Smooth muscle cell (in vitro differentiated cells): Measurements from ENCODE around the gene DAP. TPM values are rescaled to one million over a fixed set of nuclear protein-coding genes. Genes with fewer than 3 reads are reported as not detected.

Experiments used
- DNase-seq: peaks from one replicate; lab custom pipeline; 2025; ENCODE audit not compliant: unreplicated experiment; lab: John Stamatoyannopoulos, UW
- H2AFZ ChIP-seq: fragments of 200-600 bp; sonication (generic); 2 replicates; pipeline ENCODE4 v1.6.0; 2016; ENCODE audit warnings: antibody characterized with exemption, low read depth, mild to moderate bottlenecking
- H3F3A ChIP-seq: fragments of 200-600 bp; sonication (generic); 2 replicates; pipeline ENCODE4 v1.6.0; 2017; ENCODE audit warnings: antibody characterized with exemption, low read depth
- H3K27ac ChIP-seq: fragments of 200-600 bp; sonication (generic); 2 replicates; pipeline ENCODE4 v1.5.1; 2016; ENCODE audit warnings: low read depth, mild to moderate bottlenecking
- H3K27me3 ChIP-seq: fragments of 200-600 bp; sonication (generic); 2 replicates; pipeline ENCODE4 v1.6.1; 2016; ENCODE audit warnings: low read depth, mild to moderate bottlenecking
- H3K36me3 ChIP-seq: fragments of 200-600 bp; sonication (generic); 2 replicates; pipeline ENCODE4 v1.5.1; 2016; ENCODE audit warnings: low read depth
- H3K4me1 ChIP-seq: fragments of 200-600 bp; sonication (generic); 2 replicates; pipeline ENCODE4 v1.5.1; 2016; ENCODE audit warnings: low read depth
- H3K4me2 ChIP-seq: fragments of 200-600 bp; sonication (generic); 2 replicates; pipeline ENCODE4 v1.6.0; 2016; ENCODE audit warnings: mild to moderate bottlenecking
- H3K4me3 ChIP-seq: fragments of 200-600 bp; sonication (generic); 2 replicates; pipeline ENCODE4 v1.5.1; 2016; ENCODE audit warnings: mild to moderate bottlenecking
- H3K79me2 ChIP-seq: fragments of 200-600 bp; sonication (generic); 2 replicates; pipeline ENCODE4 v1.6.0; 2016; ENCODE audit warnings: low read depth, mild to moderate bottlenecking
- H3K9ac ChIP-seq: fragments of 200-600 bp; sonication (generic); 2 replicates; pipeline ENCODE4 v1.6.0; 2016; ENCODE audit warnings: low read depth
- H3K9me3 ChIP-seq: fragments of 200-600 bp; sonication (generic); replicated peaks from 2 replicates; pipeline ENCODE4 v1.5.1; 2016; ENCODE audit warnings: low read depth
- H4K20me1 ChIP-seq: fragments of 200-600 bp; sonication (generic); 2 replicates; pipeline ENCODE4 v1.6.0; 2016; ENCODE audit warnings: low read depth
- CTCF ChIP-seq: fragments of 200-600 bp; sonication (generic); IDR thresholded peaks from 2 replicates; pipeline ENCODE4 v1.5.1; 2017; ENCODE audit warnings: borderline replicate concordance, mild to moderate bottlenecking, antibody characterized with exemption; ENCODE audit not compliant: insufficient read depth, poor library complexity, severe bottlenecking
- WGBS: methylation state at CpG from one replicate; pipeline ENCODE4 v1.1.7; 2016; ENCODE audit warnings: low lambda C conversion rate; 5-methylcytosine and 5-hydroxymethylcytosine counted together
- polyA plus RNA-seq: library from polyadenylated mRNA; unstranded; fragments of >200 nt; fragmentation: Nextera tagmentation; extraction: Ambion mirVana; gene quantifications from 2 replicates; pipeline ENCODE4 v1.2.1, GENCODE V29; 2016
- total RNA-seq: library from RNA; depleted of rRNA; stranded (reverse); fragments of >200 nt; gene quantifications from 2 replicates; pipeline ENCODE4 v1.2.3, GENCODE V29; 2014

DAP gene
- total and polyA plus RNA-seq, 2 experiments from 2014 or later, result 52.3 to 190 TPM

GRCh38 chr5:10741661-10742060, 19.4 kb downstream of the DAP start:
- DNase-seq, result no peak
- H3F3A ChIP-seq, result peaks cover 4% of the 10 kb centered on the region
- H3K9me3 ChIP-seq, result no peaks in the 10 kb centered on the region
- H3K4me1 ChIP-seq, result no peaks in the 10 kb centered on the region
- 95% methylated on average over 9 of the region's 9 CpGs for WGBS
- no peak for TF ChIP-seq CTCF
- H3K36me3 ChIP-seq, result peaks cover 31% of the 10 kb centered on the region
- H3K9ac ChIP-seq, result no peak overlapping the region
- H2AFZ ChIP-seq, result no peak overlapping the region
- peaks cover 28% of the 10 kb centered on the region for H3K79me2 ChIP-seq
- no peaks in the 10 kb centered on the region for H3K27me3 ChIP-seq
- no peak overlapping the region for H3K4me2 ChIP-seq
- H4K20me1 ChIP-seq, result peaks cover 75% of the 10 kb centered on the region
- H3K4me3 ChIP-seq, result no peak overlapping the region
- H3K27ac ChIP-seq, result no peak overlapping the region

- no peak overlapping the region for H3K27ac ChIP-seq
- H3K9me3 ChIP-seq, result no peaks in the 10 kb centered on the region
- H3K79me2 ChIP-seq, result peaks cover 28% of the 10 kb centered on the region
- H3K36me3 ChIP-seq, result peaks cover 26% of the 10 kb centered on the region
- no peak overlapping the region for H3K9ac ChIP-seq
- H3K4me3 ChIP-seq, result no peak overlapping the region
- TF ChIP-seq CTCF, result no peak
- no peak overlapping the region for H3K4me2 ChIP-seq
- DNase-seq, result no peak
- no peaks in the 10 kb centered on the region for H3K4me1 ChIP-seq
- 100% methylated on average over 2 of the region's 2 CpGs for WGBS
- H3K27me3 ChIP-seq, result no peaks in the 10 kb centered on the region
- H3F3A ChIP-seq, result peaks cover 4% of the 10 kb centered on the region
- peaks cover 75% of the 10 kb centered on the region for H4K20me1 ChIP-seq
- H2AFZ ChIP-seq, result no peak overlapping the region
These were observed 20.6 kb downstream of the DAP start for GRCh38 chr5:10740384-10740783.

- no peak overlapping the region for H3K4me2 ChIP-seq
- no peak overlapping the region for H2AFZ ChIP-seq
- no peak for TF ChIP-seq CTCF
- no peaks in the 10 kb centered on the region for H3K9me3 ChIP-seq
- no peaks in the 10 kb centered on the region for H3K4me1 ChIP-seq
- no peaks in the 10 kb centered on the region for H3K27me3 ChIP-seq
- no peak overlapping the region for H3K27ac ChIP-seq
- H3K79me2 ChIP-seq, result peaks cover 34% of the 10 kb centered on the region
- H3K9ac ChIP-seq, result no peak overlapping the region
- peaks cover 21% of the 10 kb centered on the region for H3K36me3 ChIP-seq
- H4K20me1 ChIP-seq, result peaks cover 78% of the 10 kb centered on the region
- no peaks in the 10 kb centered on the region for H3F3A ChIP-seq
- no peak for DNase-seq
- H3K4me3 ChIP-seq, result no peak overlapping the region
These were observed 23.2 kb downstream of the DAP start for GRCh38 chr5:10737880-10738279.

GRCh38 chr5:10736808-10737207, 24.2 kb downstream of the DAP start:
- 95% methylated on average over 5 of the region's 5 CpGs for WGBS
- Histone ChIP-seq H2AFZ (no peak overlapping the region), H3K36me3 (peaks cover 25% of the 10 kb centered on the region), H3K79me2 (peaks cover 37% of the 10 kb centered on the region), H3F3A (no peaks in the 10 kb centered on the region), H3K27me3 (no peaks in the 10 kb centered on the region), H3K9me3 (no peaks in the 10 kb centered on the region), H3K4me3 (no peak overlapping the region), H3K27ac (no peak overlapping the region), H3K4me2 (no peak overlapping the region), H4K20me1 (peaks cover 88% of the 10 kb centered on the region), H3K4me1 (no peaks in the 10 kb centered on the region), H3K9ac (no peak overlapping the region)
- no peak for DNase-seq
- no peak for TF ChIP-seq CTCF
